Measurements from ENCODE around the gene STK17A.
A peak's percentile ranks its signal among the peaks of the same experiment; 100 is the strongest.

STK17A gene

DNA sequence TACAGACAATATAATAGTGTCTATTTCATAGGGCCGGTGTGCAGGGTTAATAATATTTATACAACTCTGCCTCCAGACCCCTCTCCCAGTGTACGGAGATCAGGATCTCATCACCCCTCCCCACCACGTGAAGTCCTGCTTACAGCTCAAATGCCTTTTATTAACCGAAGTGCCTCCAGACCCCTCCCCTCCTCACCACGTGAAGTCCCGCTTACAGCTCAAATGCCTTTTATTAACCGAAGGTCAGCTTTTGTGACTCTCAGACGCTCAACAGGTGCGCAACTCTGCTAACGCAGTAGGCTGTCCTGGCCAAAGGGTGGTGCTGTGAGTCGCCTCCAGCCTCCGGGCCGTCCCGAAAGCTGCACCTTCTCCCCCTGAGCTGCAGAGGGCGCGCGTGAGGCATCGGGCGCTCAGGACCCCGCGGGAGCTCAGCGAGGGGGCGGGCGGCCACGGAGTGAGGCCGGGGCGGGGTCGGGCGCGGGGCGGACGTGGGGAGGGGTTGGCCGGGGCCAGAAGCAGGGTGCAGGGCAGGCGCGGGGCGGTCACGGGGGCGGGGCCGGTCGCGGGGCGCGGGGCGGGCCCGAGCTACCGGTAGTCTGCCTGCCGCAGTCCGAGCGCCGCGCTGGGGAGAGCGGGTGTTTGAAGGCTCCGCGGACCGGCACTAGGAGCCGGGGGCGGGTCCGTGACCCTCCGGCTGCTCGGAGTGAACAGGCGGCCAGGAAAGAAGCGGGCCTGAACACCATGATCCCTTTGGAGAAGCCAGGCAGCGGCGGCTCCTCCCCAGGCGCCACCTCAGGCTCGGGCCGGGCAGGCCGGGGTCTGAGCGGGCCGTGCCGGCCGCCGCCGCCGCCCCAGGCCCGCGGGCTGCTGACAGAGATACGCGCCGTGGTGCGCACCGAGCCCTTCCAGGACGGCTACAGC, at the start of gene STK17A:
Gene STK17A, plus strand, starts transcription at position 606 of the 921 bp plus-strand sequence. Its CDS starts 136 bp downstream, at position 742.
- peak; percentile 91 for DNase-seq (ENCODE audit: low spot score)

DNA sequence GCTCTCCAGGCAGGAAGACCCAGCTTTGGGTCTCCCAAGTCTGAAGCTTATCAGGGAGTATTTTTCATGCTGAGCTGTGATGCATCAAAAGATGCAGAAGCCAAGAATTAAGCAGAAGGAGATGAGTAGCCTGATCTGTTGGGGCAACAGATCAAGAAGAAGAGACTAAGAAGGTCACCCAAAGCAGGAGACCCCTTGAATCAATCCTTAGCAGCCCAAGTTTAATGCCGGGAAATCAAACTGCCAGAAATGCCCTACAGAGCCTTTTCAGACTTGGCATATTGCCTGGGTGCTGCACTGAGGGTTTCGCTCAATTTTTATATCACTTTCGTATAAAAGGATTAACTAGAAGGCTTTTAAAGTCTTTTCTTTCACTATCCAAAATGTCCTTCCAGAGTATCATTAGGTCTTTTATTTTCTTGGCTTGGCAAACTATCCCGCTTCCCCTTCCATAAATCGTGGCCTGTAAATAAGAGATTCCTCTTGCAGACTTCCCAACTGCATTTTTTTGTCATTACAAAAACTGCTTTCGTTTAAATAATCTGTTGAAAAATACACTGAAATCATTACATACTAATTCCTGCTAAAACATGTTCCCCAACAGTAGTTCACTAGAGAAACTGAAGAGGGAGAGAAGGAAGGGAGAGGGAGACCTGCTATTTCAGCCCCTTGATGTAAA, 49.0 kb upstream of the STK17A start:
- DNase-seq (ENCODE audit: low spot score): no peak

DNA sequence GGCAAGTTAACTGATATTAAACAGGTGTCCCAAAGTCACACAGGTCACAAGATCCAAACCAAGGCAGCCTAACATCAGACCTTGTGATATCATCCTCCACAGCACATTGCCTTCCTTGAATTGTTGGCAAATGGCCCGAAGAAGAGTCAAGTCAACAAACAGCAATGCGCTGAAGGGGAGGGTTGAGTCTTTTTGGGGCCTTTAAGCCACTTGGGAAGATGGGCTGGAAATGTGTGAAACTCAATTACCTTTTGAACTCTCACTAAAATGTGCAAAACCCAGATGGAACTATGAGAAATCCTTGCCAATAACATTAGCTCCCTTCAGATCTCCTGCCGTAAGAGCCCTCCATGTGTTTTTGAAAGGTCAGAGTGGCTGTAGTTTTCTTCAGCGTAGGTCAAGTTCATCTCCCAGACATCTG, 47.9 kb upstream of the STK17A start:
- no peak for DNase-seq (ENCODE audit: low spot score)

DNA sequence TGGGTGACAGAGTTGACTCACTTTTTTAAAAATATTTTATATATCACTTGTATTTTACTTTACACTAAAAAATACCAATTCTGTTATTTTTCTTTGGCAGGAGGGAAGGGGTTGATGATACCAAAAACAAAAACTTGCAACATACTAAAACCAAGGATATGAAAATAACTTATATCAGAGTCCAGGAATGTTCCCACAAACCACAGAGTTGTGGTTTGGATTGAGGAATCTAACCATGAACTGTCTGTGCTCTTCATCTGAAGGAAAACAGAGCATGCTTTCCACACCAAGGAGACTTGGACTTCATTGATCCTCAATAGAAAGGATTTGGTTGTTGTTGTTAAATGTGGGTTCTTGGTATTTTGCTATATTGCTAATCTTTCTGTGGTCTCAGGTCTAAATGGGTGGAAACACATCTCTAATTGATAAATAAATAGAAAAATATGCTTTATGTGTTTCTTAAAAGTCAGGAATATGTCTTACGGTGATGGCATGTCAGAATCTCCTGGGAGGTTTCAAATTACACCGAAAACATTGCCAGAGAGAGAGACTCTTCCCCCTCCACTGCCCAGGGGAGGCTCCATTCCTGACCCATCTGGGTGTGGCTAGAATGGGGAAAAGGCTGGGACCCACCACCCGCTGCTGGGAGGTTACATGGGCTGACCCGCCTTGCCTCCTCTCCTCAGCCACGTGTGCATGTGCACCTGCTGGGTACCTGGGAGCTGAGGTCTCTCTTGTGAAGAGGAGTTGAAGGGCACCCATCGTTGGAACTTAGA, 46.9 kb upstream of the STK17A start:
- DNase-seq (ENCODE audit: low spot score): no peak

DNA sequence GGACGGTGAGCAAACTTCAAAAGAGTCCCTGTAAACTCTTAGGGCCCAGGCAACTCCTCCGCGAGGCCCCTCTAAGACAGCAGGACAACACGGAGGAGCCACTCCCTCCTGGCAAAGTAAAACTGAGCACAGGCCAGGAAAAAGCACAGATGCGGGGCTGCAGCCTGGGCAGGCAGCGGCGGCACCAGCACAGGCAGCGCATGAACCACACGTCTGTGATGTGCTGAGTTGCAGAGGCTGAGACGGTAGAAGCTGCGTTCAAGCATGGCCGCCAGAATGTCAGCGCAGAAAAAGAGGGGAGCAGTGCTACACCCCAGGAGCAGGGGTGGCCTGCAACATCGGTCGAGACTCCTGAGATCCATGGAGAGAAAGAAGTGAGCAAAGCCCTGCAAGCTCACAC, 46.1 kb upstream of the STK17A start:
- no peak for DNase-seq (ENCODE audit: low spot score)

DNA sequence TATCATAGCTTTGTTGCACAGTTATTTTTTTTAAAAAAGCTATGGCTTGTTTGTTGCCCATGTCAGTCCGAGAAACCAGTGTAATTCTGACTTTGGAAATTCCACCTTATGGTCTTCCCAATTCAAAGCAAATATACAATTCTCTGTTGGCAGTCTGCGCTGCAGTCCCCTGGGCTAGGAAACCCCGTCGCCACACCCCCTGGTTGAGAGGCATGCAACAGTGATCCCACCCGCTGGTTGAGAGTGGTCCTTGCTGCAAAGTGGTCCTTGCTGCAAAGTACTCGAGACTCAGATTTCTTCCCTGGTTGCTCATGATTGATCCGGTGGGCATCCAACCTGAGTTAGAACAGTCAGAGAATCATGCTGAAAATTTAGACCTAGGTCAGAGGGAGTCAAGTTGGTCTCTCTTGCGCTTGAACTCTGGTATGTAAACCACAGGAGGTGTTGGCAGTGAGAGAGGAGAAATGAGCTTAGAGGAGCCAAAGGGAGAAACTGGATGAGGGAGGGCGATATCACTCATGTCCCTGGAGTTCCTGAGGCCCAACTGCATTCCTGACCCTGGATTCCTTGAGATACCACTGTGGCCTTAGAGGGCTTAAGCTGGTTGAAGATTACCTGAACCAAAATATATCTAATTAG, 45.0 kb upstream of the STK17A start:
- DNase-seq (ENCODE audit: low spot score): no peak

DNA sequence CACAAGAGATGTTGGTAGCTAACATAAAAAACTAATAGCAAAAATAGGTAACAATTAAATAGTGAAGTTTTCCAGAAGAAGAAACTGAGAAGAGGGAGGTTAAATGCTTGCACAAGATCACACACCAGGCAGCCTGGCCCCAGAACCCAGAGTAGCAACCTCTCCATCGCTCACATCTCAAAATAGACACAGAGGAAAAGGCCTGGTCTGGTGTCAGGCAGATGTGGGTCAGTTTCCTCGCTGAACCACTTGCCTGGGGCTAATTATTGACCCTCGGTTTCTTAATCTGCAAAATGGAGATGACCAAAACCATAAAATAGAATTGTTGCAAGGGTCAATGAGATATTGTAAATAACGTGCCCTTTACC, 44.5 kb upstream of the STK17A start:
- DNase-seq (ENCODE audit: low spot score): no peak

DNA sequence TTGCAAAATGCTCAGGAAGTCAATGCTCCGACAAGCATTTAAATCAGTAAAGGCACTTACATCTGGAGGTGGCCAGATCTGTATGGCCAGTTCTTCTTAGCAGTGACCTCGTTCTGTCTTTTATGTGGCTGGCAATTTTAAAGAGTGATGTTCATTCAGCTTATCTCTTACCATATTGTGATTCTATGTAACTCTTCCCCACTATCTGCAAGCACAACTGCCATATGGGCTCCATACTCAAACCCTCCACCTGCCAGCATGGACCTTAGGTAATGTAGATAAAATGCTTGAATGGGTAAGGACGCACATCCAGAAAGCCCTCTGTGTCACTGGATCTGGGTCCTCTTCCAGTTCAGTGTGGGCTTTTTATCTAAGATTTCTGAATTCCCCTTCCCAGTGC, 42.4 kb upstream of the STK17A start:
- no peak for DNase-seq (ENCODE audit: low spot score)

DNA sequence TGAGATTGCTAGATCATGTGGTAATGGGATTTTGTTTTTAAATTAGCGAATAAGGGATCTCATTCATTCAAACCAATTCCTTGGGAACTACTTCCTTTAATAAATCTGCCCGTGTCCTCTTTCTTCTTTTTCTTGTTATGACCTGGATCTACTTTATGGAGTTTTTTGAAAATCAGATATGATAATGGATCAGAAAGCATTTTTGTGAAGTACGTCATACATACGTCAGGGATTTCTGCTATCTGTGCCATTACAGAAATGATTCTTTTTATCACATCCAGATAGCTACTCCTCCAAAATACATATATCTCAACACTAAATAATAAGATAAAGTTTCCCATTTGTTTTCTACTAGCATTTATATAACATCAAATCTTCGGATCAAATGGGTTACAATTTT, 40.2 kb upstream of the STK17A start:
- DNase-seq (ENCODE audit: low spot score): no peak

DNA sequence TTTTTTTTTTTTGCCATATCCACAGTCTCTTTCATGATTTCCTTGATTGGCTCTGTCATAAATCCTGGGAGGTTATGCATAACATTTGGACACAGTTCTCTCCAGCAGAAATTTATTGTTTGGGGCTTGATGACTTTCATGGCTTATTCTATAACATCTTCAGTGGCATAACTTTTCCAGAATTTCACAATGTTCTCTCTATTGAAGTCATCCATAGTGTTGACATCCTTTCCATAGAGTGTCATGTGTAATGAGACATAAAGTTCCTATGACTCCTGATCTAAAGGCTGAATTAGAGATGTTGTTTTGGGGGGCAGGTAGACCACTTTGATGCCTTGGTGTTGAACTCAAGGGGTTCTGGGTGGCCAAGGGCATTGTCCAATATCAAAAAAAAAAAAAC, 36.7 kb upstream of the STK17A start:
- DNase-seq (ENCODE audit: low spot score): no peak

DNA sequence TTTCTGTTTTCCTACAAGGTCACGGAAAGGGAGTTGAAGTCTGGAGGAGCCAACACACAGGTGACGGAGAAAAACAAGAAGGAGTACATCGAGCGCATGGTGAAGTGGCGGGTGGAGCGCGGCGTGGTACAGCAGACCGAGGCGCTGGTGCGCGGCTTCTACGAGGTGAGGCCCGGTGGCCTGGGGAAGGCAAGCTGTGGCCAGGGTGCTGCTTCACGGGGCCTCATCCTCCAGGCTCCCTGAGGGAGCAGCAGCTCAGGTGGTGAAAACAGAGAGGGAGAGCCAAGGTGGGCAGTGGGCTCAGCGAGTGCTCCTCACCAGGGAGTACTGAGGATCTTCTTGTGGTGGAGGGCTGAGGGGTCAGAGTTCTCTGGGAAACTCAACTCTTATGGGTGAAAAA, 32.5 kb upstream of the STK17A start:
- DNase-seq (ENCODE audit: low spot score): no peak

DNA sequence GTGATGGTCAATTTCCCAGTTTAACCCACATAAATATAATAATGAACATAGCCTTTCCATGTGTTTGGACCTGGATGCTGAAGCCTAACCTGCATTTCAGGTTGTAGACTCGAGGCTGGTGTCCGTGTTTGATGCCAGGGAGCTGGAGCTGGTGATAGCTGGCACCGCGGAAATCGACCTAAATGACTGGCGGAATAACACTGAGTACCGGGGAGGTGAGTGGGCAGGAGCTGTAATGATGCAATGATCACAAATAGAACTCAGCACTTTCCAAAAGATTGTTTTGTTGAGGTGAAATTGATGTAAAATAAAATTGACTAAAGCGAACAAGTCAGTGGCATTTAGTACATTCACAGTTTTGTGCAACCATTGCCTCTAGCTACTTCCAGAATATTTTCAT, 30.8 kb upstream of the STK17A start:
- DNase-seq (ENCODE audit: low spot score): no peak

DNA sequence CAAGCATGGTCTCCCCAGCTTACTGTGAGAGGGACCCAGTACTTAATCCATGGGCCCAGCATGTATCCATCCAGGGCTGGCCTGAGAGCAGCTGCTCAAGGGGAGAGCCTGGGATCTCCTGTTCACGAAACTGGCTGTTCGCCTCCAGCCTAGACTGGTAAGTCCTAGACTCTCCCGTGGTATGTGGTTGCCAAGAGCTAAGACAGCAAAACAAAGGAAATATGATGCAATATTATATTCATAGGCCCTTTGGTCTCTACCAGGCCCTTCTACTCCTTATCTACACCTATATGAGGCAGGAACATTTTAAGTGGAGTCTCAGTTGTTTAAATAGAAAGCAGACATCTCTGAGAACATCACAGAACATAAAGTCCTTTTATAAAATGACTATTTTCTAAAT, 28.9 kb upstream of the STK17A start:
- no peak for DNase-seq (ENCODE audit: low spot score)

DNA sequence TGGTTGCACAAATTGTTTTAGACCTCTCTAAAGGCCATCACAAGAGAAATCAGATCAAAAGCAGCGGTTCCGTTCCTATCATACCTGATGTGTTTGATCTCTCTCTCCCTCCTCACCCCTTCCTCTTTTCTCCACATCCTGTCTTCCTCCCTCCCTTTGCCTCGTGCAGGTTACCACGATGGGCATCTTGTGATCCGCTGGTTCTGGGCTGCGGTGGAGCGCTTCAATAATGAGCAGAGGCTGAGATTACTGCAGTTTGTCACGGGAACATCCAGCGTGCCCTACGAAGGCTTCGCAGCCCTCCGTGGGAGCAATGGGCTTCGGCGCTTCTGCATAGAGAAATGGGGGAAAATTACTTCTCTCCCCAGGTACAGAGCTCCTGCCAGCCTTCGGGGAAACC, 28.5 kb upstream of the STK17A start:
- DNase-seq (ENCODE audit: low spot score): no peak

DNA sequence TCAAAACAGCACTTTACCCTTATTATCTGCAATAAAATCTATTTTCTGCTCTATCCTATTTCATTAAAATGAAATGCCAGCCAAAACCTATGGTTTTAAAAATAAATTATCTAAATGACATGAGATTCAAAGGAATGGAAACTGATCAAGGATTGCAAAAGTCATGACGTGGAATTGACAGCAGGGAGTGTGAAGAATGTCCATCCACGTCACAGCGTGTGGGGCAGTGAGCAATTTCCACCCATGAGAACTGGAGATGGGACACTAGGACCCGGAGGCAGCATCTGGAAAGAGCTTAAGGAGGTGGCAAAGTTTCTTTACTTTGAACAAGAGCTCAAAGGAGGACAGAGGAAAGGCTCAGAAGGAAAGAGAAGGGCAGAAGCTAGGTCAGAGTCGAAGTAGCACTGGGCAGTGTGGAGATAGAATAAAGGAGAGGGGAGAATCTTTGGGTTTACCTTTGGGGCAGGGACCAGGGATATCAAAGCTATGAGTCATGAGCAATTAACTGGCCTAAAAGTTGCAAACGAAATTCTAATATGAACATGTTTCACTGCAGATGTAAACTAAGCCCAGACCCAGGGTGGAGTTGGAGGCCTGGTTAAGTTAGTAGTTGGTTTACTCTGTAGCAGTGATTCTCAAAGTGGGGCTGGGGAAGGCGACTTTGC, 24.9 kb upstream of the STK17A start:
- no peak for DNase-seq (ENCODE audit: low spot score)

DNA sequence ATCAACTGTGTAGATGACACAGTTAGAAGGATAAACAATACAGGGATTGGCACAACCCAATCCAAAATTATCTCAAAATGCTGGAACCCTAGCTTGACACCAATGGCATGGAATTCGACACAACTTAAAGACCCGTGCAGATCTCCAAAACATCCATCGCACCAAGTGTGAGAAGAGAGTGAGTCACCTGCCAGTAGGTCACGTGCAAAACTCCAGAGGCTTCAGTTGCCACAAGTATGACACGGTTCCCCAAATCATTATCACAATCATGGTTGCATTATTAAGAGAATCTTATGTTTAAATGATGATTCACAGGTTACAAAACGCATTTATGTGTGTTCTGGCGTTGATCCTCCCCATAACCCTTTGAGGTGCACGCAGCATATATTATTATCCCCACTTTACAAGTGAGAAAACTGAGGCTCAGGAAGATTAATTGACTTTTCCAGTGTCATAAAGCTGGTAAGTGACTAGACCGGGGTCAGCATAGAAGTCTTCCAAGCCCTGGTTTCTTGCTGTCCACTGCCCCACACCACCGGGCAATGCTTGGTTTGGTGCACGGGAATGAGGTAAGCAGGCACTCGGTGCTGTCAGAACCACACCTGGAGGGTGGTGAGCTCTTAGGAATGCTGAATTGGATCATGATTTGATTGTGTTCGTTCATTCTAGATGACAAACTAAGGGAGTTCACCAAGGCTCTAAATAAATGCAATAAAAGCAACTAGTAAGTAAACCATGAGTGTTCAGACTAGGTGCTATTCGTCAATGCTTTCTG, 23.6 kb upstream of the STK17A start:
- DNase-seq (ENCODE audit: low spot score): no peak

DNA sequence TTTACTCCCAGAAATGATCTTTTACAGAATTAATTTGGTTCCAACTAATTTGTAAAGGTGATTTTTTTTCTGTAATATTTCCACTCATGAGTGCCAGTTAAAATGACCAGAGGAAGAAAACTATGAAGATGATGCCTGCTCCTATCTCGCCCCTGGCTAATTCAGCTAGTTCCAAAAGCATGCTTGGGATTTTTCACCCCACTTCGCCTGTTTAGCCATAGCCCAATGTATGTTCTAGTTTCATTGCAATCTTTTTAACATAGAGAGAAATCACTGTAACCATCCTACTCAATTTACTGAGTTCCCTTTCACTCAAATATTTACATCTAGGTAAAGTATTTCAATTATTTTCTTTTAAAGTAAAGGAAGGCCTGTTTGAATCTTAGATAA, 23.0 kb upstream of the STK17A start:
- no peak for DNase-seq (ENCODE audit: low spot score)

DNA sequence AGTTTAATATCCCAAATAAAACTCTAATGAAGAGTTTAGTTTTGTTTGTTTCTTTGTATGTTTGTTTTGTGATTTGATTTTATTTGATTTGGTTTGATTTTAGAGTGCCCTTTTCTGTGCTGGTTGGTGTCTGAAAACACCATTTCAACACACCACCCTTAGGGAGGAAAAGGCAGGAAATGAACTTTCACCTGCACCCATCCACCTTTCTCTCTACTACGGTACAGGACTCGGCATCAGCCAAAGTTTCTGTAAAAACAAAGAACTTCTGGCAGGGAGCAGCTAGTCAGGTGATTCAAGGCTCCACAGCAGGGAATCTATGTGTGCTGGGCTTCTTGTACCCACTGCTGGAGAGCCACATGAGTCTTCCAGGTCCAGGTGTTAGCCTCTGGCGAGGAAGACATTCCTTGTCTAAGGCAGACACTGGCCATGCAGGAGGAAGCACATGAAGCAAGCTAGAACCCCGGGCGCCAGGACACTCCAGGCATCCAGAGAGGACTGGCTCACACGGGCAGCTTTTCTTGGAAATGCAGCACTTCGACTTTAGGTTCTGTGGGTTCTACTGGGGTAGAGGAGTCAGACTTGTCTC, 22.1 kb upstream of the STK17A start:
- DNase-seq (ENCODE audit: low spot score): no peak

DNA sequence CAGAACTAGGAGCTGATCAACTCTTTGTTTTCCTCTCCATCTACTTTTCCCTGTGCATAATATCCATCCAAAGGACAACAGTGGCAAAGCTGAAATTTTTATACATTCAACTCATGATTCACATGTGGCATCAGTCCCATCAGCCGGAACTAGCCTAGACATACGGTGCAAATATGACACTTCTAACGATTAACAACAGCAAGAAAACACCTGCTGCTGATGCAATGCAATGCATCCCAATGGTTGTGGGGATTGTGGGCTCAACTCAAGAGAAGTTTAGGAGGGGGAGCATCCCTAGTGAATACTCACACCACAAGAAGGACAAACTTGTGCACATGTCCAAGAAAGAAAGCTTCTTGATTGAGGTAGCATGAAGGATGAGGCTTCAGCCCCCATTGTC, 20.5 kb upstream of the STK17A start:
- no peak for DNase-seq (ENCODE audit: low spot score)

DNA sequence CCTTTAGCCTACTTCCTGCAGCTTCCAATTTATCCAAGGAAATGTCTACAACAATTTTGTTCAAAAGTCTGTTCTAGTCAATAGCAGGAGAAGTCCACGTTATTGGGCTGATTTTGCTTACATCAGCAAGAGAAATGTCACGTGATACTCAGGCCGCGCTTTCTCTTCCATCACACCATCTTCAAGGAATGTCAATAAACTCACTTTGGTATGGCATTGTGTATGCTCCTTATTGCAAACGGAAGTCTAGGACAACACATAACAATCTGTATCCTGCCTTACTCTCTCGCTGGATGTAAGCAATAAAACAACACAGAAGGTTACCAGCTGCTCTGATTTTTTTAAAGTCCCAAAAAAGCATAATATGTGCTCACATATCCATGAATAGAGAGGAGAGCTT, 17.1 kb upstream of the STK17A start:
- DNase-seq (ENCODE audit: low spot score): no peak

DNA sequence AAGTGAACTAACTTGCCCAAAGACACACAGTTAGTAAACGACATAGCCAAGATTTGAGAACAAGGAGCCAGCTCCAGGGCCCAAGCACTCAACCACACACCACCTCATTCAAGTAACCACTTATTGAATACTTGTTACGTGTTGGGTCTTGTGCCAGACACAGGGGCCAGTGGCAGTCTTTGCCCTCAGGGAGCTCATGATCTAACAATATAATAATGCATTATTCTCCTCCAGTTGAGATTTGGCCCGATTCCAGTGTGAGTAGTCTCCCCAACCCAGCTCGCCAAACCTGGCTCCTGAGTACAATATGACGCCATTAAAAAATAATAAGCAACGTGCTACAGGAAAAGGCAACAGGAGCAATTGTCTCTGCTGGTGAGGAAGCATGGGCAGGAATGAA, 14.4 kb upstream of the STK17A start:
- no peak for DNase-seq (ENCODE audit: low spot score)
